ENCODE results near the gene NXT1. TPM values are rescaled to one million over a fixed set of nuclear protein-coding genes. Genes with fewer than 3 reads are reported as not detected.
A peak's percentile ranks its signal among the peaks of the same experiment; 100 is the strongest.

The NXT1 gene
- total RNA-seq, result 10 to 100 TPM; 17.5 to 95.0 (median 33.3) TPM

GRCh38 chr20:23350196-23350903 lies at the start of gene NXT1:
Gene NXT1 (plus strand): TSS chr20:23350791. CDS start chr20:23354042, 3,251 bp downstream.
- DNase-seq (ENCODE audit: low spot score) (peak; percentile 85), ATAC-seq (ENCODE audit: low FRiP score) (peak; percentile 93)
- TF ChIP-seq CTCF (IDR thresholded peaks at IDR 0.05), result no peak

- TF ChIP-seq CTCF (IDR thresholded peaks at IDR 0.05), result no peak
- DNase-seq (ENCODE audit: low spot score) (no peak), ATAC-seq (ENCODE audit: low FRiP score) (no peak)
These were observed 49.0 kb upstream of the NXT1 start for GRCh38 chr20:23301436-23302050.

- no peak for DNase-seq (ENCODE audit: low spot score)
- no peak for ATAC-seq (ENCODE audit: low FRiP score)
- no peak for TF ChIP-seq CTCF (IDR thresholded peaks at IDR 0.05)
These were observed 48.2 kb upstream of the NXT1 start for GRCh38 chr20:23302386-23302785.

- DNase-seq (ENCODE audit: low spot score), result no peak
- no peak for TF ChIP-seq CTCF (IDR thresholded peaks at IDR 0.05)
- no peak for ATAC-seq (ENCODE audit: low FRiP score)
These were observed 47.8 kb upstream of the NXT1 start for GRCh38 chr20:23302801-23303200.

- no peak for TF ChIP-seq CTCF (IDR thresholded peaks at IDR 0.05)
- no peak for ATAC-seq (ENCODE audit: low FRiP score)
- DNase-seq (ENCODE audit: low spot score), result no peak
These were observed 47.1 kb upstream of the NXT1 start for GRCh38 chr20:23303325-23304102.

- DNase-seq (ENCODE audit: low spot score), result no peak
- no peak for ATAC-seq (ENCODE audit: low FRiP score)
- TF ChIP-seq CTCF (IDR thresholded peaks at IDR 0.05), result no peak
These were observed 46.0 kb upstream of the NXT1 start for GRCh38 chr20:23304616-23305015.

Measured in omental fat pad (tissue), 4 donors.